ENCODE results near the gene CCDC138.

Gene CCDC138

DNA sequence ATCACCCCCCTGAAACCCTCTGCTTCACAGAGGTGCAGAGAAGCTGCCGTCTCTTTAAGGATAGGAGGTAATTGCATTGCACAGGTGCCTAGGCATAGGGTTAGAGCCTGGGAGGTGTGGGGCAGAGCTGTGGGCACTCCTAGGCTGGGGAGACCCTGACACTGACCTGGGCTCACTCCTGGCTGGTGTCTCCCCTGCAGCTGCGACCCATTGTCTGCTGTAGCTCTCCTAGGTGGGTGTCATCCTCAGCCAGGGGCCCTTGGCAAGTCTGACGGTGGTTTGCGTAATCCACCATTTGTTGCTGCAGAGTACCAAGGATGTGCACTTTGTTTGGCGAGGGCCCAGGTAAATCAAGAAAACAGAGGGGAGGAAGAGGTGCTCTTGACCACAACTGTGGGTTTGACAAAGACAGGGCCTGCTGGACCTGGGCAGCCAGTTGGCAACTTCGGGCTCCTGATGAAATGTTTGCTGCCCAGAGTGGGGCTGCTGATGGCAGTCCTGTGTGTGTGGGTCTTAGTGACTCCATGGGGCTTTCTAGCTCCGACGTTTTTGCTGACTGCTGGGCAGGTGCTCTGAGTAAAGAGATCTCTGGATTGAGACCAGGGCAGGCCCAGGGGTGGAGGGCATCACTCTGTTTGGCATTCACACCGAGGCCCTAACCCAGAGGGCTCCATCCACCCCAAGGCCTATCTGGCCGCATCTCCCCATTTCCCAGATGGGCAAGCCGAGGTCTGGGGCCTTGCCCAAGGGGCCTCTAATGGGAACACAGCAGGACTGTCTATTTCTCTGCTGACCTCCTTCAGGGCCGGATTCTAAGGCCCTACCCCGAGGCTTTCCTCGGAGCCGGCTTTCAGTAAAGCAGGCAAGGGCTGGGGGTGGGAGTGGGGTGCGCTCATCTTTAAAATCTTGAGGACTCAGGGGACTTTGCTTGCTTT is 134.8 kb downstream of the CCDC138 start:
- Mint-ChIP-seq H3K27ac (no peak overlapping the region), H3K36me3 (ENCODE audit: insufficient read depth) (no peaks in the 10 kb centered on the region), H3K27me3 (peaks cover 8 to 19% of the 10 kb centered on the region in 2 donors), H3K4me1 (ENCODE audit: low read depth in 2 of 2) (no peaks in the 10 kb centered on the region), H3K9me3 (no peaks in the 10 kb centered on the region), H3K4me3 (no peak overlapping the region)
- no peak for DNase-seq
- ATAC-seq (replicated peaks): no peak

DNA sequence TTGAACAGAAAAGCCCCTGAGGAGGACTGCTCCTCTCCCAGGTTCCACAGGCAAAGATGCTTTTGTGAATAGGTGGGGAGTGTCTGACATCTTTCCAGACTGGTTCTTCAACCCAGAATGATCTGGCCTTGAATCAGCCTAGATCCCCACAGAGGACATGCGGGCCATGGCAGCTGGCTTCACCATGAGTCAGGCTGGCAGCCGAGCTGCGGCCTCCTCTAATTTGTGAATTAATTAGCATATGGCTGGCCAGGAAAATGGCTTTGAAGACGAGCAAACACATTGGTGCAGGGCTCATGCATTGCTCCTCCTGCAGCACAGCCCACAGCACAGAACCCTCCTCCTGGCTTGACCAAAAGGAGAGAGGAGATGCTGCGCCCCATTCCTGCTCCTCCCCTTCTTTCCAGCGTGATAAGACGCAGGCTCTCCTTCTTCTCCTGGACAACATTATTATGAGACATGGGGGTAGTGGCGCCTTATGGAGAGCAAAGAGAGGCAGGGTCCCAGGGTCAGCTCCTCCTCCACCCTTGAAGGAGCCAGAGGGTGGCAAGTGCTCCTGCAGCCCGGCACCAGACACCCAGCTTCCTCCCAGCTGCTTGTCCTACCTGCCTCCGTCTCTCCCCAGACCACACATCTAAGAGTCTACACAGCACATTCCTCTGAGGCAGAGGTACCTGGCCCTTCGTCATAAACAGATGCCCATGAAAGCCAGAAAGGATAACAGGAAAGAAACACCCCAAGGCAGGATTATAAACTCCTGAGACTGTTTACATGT is 135.8 kb downstream of the CCDC138 start:
- Mint-ChIP-seq H3K27me3 (peaks cover 8 to 19% of the 10 kb centered on the region in 2 donors), H3K27ac (no peak overlapping the region), H3K4me1 (ENCODE audit: low read depth in 2 of 2) (no peaks in the 10 kb centered on the region), H3K4me3 (no peak overlapping the region), H3K9me3 (no peaks in the 10 kb centered on the region), H3K36me3 (ENCODE audit: insufficient read depth) (no peaks in the 10 kb centered on the region)
- ATAC-seq (replicated peaks): no peak
- no peak for DNase-seq

GRCh38 chr2:108923019-108923700 is 136.6 kb downstream of the CCDC138 start:
- ATAC-seq (replicated peaks): no peak
- H3K9me3 Mint-ChIP-seq: no peaks in the 10 kb centered on the region
- peaks cover under 1 to 1% of the 10 kb centered on the region in 2 donors for H3K4me1 Mint-ChIP-seq (ENCODE audit: low read depth in 2 of 2)
- no peak overlapping the region for H3K27ac Mint-ChIP-seq
- H3K4me3 Mint-ChIP-seq: no peak overlapping the region
- no peak for DNase-seq
- H3K27me3 Mint-ChIP-seq: peaks cover 8 to 26% of the 10 kb centered on the region in 2 donors
- no peaks in the 10 kb centered on the region for H3K36me3 Mint-ChIP-seq (ENCODE audit: insufficient read depth)

- no peak overlapping the region for H3K27ac Mint-ChIP-seq
- H3K27me3 Mint-ChIP-seq: peaks cover 8 to 33% of the 10 kb centered on the region in 2 donors
- H3K4me1 Mint-ChIP-seq (ENCODE audit: low read depth in 2 of 2): peaks cover 3 to 5% of the 10 kb centered on the region in 2 donors
- no peaks in the 10 kb centered on the region for H3K9me3 Mint-ChIP-seq
- ATAC-seq (replicated peaks) (no peak), DNase-seq (no peak)
- H3K4me3 Mint-ChIP-seq: no peak overlapping the region
- no peaks in the 10 kb centered on the region for H3K36me3 Mint-ChIP-seq (ENCODE audit: insufficient read depth)
Observed at GRCh38 chr2:108923736-108924579, 137.4 kb downstream of the CCDC138 start.

- Mint-ChIP-seq H3K9me3 (no peaks in the 10 kb centered on the region), H3K4me1 (ENCODE audit: low read depth in 2 of 2) (peaks cover 3 to 5% of the 10 kb centered on the region in 2 donors), H3K4me3 (no peak overlapping the region), H3K27ac (no peak overlapping the region), H3K36me3 (ENCODE audit: insufficient read depth) (no peaks in the 10 kb centered on the region), H3K27me3 (peaks cover 8 to 31% of the 10 kb centered on the region in 2 donors)
- ATAC-seq (replicated peaks) (no peak), DNase-seq (no peak)
Observed at GRCh38 chr2:108924580-108925251, 138.1 kb downstream of the CCDC138 start.

DNA sequence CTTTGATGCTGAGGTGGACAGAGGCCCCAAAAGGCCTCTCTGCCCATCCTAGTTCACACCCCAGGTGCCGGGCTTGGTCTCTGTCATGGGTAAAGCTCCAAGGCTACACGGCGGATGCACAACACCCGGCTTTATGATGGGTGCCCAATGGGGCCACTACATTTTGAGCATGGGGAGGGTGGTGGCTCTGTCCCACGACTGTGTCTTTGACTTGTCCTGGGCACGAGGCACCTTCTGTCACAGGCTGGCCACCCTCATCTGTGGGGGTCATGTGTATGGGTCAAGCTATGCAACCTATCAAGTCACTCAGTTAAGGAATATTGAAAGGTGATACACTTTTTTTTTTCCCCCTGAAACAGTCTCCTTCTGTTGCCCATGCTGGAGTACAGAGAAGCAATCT is 138.7 kb downstream of the CCDC138 start:
- H3K9me3 Mint-ChIP-seq: no peaks in the 10 kb centered on the region
- H3K27ac Mint-ChIP-seq: no peak overlapping the region
- peaks cover 3 to 5% of the 10 kb centered on the region in 2 donors for H3K4me1 Mint-ChIP-seq (ENCODE audit: low read depth in 2 of 2)
- H3K36me3 Mint-ChIP-seq (ENCODE audit: insufficient read depth): no peaks in the 10 kb centered on the region
- H3K4me3 Mint-ChIP-seq: no peak overlapping the region
- H3K27me3 Mint-ChIP-seq: peaks cover 2 to 26% of the 10 kb centered on the region in 2 donors
- DNase-seq (no peak), ATAC-seq (replicated peaks) (no peak)

- Mint-ChIP-seq H3K4me1 (ENCODE audit: low read depth in 2 of 2) (peaks cover 3 to 5% of the 10 kb centered on the region in 2 donors), H3K4me3 (no peak overlapping the region), H3K27ac (no peak overlapping the region), H3K27me3 (peaks cover 0 to 26% of the 10 kb centered on the region in 2 donors), H3K36me3 (ENCODE audit: insufficient read depth) (no peaks in the 10 kb centered on the region), H3K9me3 (no peaks in the 10 kb centered on the region)
- no peak for ATAC-seq (replicated peaks)
- DNase-seq: no peak
Observed at GRCh38 chr2:108925735-108926134, 139.2 kb downstream of the CCDC138 start.
